Type B pancreatic cell (in vitro differentiated cells): ENCODE measurements around the gene EMX1. TPM values are rescaled to one million over a fixed set of nuclear protein-coding genes. Genes with fewer than 3 reads are reported as not detected.

Experiments used
- DNase-seq: peaks from one replicate; pipeline ENCODE4 v3.0.0; 2021; ENCODE audit warnings: mixed read lengths; ENCODE audit not compliant: unreplicated experiment; ENCODE audit errors: extremely low spot score
- H3K27ac Mint-ChIP-seq: 2 replicates; pipeline ENCODE4 v1.8.0; 2021; ENCODE audit warnings: mild to moderate bottlenecking, mixed read lengths
- H3K27me3 Mint-ChIP-seq: 2 replicates; pipeline ENCODE4 v1.8.0; 2021; ENCODE audit warnings: mixed read lengths
- H3K36me3 Mint-ChIP-seq: 2 replicates; pipeline ENCODE4 v1.8.0; 2021; ENCODE audit warnings: mixed read lengths
- H3K4me1 Mint-ChIP-seq: one replicate; pipeline ENCODE4 v1.8.0; 2021; ENCODE audit warnings: mixed read lengths; ENCODE audit not compliant: unreplicated experiment
- H3K4me3 Mint-ChIP-seq: 2 replicates; pipeline ENCODE4 v1.8.0; 2021; ENCODE audit warnings: mild to moderate bottlenecking, mixed read lengths
- H3K9me3 Mint-ChIP-seq: 2 replicates; pipeline ENCODE4 v1.8.0; 2021; ENCODE audit warnings: mixed read lengths
- CTCF ChIP-seq: fragments of 200-600 bp; sonication (generic); conservative IDR thresholded peaks from 2 replicates; pipeline ENCODE4 v1.5.0; 2021; ENCODE audit warnings: antibody characterized with exemption, mild to moderate bottlenecking
- total RNA-seq: library from RNA; stranded (reverse); gene quantifications from 2 replicates; pipeline ENCODE4 v1.2.1, GENCODE V29; 2021; ENCODE audit warnings: low replicate concordance

EMX1 gene
- total RNA-seq, 1 donor from 2014 or later: 0.97 TPM

GRCh38 chr2:72984172-72984671 lies 66.9 kb downstream of the EMX1 start:
- Mint-ChIP-seq H3K36me3 (no peaks in the 10 kb centered on the region), H3K4me1 (peaks cover 21% of the 10 kb centered on the region), H3K4me3 (peak overlapping the region; percentile 31), H3K27ac (peak overlapping the region; percentile 61), H3K9me3 (no peaks in the 10 kb centered on the region), H3K27me3 (no peaks in the 10 kb centered on the region)
- no peak for DNase-seq
- TF ChIP-seq CTCF: no peak

Other genes with a start within 250 kb of the EMX1 start
- gene EXOC6B, start 91.5 kb upstream of the EMX1 start, total RNA-seq: 46.1 and 62.6 TPM in 2 replicates
- gene SPR, start 30.1 kb upstream of the EMX1 start, total RNA-seq: 12.4 and 16.0 TPM in 2 replicates
- 15.0 and 27.3 TPM in 2 replicates for gene SFXN5, start 154.2 kb downstream of the EMX1 start, total RNA-seq
- gene RAB11FIP5, start 195.4 kb downstream of the EMX1 start, total RNA-seq: 18.7 and 22.6 TPM in 2 replicates